C4-2B (cell line): ENCODE measurements around the gene SVOP.

ENCODE experiments used
- CTCF ChIP-seq: fragments of 450-650 bp; conservative IDR thresholded peaks from 2 replicates; pipeline ENCODE4 v1.5.1; 2017; ENCODE audit warnings: mild to moderate bottlenecking
- ZFX ChIP-seq: fragments of 450-650 bp; IDR thresholded peaks from 2 replicates; pipeline ENCODE4 v1.6.1; 2017

DNA sequence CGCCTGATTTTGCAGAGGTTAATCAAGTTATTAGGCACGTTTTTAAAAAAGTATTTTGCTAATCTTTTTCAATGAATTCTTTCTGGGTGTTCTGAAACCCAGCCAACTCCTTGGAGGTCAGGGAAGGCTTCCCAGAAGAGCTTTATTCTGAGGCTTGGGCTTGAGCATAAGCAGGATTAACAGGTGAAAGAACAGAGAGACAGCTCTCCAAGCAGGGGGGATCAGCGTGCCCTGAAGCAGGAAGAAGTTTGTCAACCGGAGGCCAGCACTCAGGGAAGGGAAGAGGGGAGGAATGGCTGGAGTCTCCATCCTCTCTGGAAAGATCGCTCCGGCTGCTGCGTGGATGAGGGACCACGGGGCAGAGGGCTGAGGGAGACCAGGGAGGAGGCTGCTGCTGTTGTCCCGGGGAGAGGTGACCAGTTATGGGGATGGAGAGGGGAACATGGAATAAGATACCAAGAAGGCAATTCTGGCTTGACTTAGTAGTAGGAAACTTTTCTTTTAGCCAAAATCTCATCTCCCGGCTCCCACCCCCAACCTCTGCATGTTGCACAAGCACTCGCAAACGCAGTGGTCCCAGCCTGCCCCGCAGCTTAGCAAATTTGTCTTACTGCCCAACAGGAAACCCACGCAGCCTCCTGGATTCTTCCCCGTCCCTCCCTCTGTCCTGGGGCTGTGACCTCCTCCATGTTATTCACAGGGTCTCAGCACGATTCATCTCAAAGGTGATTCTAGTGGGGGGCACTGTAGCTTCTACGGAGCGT lies 162.4 kb downstream of the SVOP start:
- TF ChIP-seq CTCF (no peak), ZFX (no peak)
